Caki2 (cell line): Measurements from ENCODE around the gene INTS7. TPM values are rescaled to one million over a fixed set of nuclear protein-coding genes. Genes with fewer than 3 reads are reported as not detected.
"Not testable (repeated sequence)": the region's sequence is repeated elsewhere in the genome, so short reads cannot be mapped to it uniquely, and the experiment has no call there.

ENCODE experiments used
- DNase-seq: peaks from one replicate; pipeline ENCODE4 v3.0.0-alpha.2; 2015; ENCODE audit warnings: low read depth
- in situ Hi-C: cut with HindIII; loops from 2 replicates; pipeline ENCODE4 v1.10.0; 2016; ENCODE audit warnings: low sequenced_read_pairs, low pct_unique_long_range_greater_than_20kb, mixed read lengths
- total RNA-seq: library from RNA; depleted of rRNA; stranded (reverse); fragments of >200 nt; shearing (Covaris generic); gene quantifications from 2 replicates; pipeline ENCODE4 v1.2.3, GENCODE V29; 2014; ENCODE audit warnings: low replicate concordance

Gene INTS7
- total RNA-seq, 1 experiment from 2014 or later, result 24.4 TPM

DNA sequence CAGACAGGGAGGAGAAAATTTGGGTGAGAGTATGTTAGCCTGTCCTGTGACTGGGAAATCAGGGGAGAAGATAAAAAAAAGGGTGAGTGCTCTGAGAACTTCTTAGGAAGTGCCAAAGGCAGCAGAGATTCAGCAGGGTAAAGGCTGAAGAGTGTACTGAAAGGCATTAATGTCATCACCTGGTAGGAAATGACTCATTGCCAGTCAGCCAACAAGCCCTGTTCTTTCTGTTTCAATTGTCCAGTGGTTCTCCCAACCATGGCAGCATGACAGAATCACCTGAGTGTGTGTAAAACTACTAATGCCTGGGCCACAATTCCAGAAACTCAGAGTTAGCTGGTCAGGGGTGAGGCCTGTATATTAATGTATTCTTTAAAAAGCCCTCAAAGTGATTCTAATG lies 83.5 kb downstream of the INTS7 start:
- in situ Hi-C loops, result no loop called here
- peak; percentile 71 for DNase-seq

DNA sequence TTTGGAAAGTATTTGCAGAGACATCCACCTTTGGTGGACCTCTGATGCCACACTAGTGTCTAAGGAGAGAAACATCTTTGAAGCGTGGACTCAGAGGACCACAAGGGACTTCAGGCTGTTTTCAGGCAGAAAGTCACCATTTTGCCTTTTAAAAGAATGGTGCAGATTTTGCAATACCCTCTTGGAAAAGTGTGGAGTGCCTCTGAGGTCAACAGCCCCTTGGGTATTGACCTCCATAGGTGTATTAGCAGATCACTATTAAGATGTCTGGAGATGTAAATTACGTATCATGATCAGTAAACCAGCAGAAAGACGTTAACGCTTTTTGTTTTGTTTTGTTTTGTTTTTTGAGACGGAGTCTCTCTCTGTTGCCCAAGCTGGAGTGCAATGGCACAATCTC lies 87.0 kb downstream of the INTS7 start:
- in situ Hi-C loops, result no loop called here
- no peak for DNase-seq

DNA sequence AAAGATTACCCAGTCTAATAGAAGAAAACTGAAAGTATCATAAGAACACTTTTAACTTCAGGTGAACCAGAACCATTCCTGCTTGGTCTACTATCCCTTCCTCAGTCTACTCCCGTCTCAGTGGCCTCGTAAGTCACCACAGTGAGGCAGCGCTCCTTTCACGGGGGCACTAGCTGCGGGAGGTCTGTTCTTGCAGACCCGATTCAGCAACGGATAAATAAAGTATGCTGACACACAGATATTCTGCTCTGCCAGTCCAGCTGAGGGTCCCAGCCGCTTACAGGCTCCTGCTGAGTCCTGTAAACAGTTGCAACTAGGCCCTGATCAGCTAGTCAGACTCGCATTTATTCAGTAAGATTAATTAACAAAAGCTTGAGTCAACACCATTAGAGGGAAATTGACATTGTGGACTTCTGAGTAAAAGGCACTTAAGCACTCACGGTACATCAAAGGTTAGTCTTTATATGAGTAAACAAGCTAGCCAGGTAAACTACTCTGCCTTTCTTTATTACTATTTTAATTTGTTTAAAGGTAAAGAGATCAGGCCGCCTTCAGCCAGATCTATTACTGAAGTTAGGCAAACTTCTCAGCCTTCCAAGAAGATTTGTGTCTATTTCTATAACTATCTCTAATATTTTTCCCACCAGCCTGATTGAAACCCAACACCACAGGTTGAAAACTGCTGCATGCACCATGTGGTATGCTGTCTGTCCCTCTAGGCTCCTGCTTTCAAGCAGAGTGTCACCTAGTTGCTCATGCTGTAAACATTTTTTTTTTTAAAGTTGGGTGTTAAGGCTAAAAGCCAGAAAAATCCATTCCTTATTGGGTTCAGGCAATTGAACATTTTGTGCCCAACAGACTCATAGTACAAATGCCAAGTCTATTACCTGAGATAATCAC lies 87.7 kb downstream of the INTS7 start:
- in situ Hi-C loops, result no loop called here
- DNase-seq, result no peak

DNA sequence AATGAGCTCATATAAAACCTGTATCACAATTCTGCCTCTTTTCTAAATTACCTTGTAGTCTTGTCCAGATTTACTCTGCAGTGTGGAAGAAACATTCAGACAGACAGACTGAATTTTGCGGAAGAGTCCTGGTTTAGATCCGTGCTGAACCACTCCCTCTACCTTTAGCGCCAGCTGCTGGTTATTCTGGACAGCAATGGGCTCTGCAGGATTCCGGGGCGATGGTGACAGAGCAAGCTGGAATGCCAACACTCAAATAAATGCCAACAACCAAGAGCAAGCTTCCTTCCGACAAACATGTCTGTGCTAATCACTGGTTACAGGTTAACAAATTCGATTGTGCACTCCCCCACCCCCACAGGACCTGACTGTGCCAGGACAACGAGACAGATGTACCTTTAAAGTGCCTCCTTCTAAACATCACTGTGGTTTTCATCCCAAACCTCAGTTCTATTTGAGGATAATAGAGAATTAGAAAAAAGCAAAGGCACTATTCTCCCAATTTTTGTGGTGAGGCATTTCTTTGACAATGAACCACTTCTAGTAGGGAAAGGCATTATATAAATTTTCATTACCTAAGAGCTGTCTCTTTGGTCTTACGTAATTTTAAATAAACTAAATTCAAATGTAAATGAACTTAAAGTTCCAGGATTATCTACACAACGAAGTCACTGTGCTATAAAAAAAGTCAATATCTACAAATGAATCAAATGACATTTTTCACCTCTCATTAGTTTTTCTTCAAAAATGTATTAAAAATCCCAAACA lies 90.4 kb downstream of the INTS7 start:
- peak; percentile 83 for DNase-seq
- in situ Hi-C loops, result no loop called here

DNA sequence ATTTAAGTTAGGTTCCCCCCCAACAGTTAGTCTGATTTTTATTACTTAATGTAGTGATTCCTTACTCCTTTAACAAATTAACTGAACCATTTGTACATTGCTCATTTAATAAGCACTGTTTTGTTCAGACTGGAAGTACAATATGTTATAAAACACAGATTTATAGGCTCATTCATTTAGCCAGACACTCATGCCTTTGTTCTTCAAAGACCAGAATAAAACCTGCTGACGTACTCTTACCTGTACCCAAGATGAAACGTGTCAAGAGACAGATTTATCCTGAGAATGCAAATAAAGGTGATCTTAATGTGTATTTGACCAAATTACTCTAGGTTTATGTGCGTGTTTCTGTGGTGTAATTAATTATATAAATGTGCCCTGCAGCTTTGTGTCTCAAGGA lies 92.8 kb downstream of the INTS7 start:
- DNase-seq, result no peak
- in situ Hi-C loops, result no loop called here

DNA sequence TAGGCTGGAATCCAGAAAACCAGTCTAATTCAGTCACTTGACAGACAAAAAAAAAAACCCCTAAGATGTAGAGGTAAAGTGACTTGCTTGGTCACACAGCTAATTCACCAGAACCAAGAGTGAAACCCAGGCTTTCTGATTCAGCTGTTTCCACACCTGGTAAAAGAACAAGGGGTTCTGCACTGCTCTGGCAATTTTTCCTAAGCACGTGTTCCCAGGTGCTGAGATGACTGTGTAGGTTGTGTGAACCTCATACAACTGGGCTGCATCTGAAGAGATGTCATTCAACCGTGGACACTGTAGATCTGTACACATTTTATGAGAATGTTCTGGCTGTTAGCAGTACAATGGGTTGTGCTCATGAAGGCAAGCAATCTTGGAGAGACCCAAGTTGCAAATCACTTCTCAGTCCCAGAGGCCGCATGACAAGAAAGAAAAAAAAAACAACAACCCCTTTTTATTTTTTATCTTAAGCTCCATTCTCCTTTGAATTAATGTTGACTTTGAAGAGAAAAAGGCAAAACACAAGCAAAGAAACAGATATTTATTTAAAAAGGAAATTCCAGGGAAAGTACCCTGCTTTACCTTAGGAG lies 95.4 kb downstream of the INTS7 start:
- in situ Hi-C loops, result no loop called here
- DNase-seq, result no peak

DNA sequence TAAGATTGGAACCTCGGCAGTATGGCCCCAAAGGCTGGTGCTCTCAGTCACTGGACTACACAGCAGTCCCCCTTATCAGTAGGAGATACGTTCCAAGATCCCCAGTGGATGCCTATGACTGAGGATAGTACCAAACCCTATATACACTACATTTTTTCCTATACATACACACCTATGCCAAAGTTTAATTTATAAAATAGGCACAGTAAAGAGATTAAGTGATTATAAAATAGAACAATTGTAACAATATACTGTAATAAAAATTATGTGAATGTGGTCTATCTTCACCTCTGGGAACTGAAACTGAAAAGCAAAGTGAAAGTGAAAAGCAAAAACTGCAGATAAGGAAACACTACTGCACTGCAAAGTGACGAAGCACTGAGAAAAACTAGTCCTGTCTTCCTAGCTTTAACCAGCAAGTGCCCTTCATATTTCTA lies 96.8 kb downstream of the INTS7 start:
- DNase-seq, result no peak
- in situ Hi-C loops, result no loop called here

DNA sequence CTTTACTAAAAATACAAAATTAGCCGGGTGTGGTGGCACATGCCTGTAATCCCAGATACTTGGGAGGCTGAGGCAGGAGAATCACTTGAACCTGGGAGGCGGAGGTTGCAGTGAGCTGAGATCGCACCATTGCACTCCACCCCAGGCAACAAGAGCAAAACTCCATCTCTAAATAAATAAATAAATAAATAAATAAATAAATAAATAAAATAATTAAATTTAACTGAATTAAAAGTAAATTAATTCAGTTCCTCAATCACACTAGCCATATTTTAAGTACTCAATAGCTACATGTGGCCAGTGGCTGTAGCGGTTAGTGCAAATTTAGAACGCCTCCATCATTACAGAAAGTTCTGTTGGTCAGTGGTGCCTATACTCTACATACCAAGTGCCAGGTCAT lies 97.9 kb downstream of the INTS7 start:
- DNase-seq, in situ Hi-C loops: not testable (repeated sequence)

DNA sequence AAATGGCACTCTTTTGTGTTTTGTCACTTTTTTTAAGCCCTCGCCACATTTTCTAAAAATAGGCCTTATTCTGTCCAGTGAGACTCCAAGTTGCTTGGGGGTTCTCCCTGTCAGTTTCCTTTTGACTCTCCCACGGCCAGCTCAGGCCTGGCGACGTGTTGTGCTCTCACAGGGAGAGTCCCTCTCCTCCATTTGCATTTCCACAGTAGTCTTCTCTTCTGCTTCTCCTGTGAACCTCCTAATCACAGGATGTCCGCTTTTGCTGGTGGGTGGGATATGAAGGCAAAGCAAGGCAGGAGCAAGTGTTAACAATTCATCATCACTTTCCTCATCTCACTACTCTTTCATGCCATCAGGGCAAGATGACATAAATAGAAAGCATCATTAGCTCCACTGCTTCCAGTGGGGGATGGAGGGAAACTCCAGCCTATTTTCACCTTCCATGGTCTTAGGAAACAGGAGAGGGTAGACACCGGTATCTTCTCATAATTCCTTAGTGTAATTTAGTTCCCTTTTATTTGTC lies 99.8 kb downstream of the INTS7 start:
- no peak for DNase-seq
- in situ Hi-C loops, result no loop called here

DNA sequence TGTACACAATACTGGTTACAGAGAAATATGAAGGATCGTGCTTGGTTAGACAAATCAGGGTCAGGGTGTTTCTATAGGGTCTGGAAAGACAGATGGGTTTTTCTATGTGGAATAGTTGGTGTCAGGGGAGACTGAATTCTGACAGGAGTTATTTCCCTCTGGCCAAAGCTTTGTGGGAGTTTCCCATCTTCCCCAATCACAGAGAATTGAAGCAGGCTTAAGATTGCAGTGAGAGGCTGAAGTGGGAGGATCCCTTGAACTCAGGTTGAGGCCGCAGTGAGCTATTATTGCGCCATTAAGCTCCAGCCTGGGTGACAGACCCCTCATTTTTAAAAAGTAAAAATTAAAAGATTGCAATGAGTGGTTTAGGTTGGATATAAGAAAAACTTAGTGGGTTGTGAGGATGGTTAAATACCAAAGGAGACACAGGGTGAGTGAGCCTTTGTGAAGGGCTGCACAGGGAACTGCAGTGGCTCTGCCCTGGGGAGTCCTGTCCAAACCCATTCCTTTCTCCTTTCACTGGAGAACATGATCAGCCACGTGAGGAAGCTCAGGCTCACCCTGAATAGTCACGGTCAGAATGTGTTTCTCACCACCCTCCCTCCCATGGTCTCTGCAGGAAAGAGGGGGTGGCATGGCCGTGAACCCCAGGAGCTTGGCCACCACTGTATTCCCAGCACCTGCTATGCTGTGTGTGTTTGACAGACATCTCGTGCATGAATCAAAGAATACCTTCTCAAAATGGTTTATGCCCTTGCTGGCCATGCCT lies 101.2 kb downstream of the INTS7 start:
- DNase-seq, result no peak
- in situ Hi-C loops, result no loop called here

DNA sequence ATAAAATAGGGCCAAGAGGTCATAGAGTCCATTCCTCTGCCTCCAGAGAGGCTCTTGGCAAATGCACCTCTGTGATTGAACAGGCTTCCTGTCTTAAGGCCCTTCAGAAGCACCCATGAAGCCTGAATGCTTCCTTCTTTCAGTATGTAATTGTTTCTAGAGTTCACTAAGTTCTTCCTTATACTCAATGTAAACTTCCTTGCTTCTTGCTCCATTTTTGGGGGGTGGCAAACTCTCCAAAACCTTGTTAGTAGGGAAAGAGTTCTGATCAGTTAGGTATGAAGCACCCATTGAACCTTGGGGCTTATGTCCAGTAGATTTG lies 102.5 kb downstream of the INTS7 start:
- in situ Hi-C loops, result no loop called here
- no peak for DNase-seq

DNA sequence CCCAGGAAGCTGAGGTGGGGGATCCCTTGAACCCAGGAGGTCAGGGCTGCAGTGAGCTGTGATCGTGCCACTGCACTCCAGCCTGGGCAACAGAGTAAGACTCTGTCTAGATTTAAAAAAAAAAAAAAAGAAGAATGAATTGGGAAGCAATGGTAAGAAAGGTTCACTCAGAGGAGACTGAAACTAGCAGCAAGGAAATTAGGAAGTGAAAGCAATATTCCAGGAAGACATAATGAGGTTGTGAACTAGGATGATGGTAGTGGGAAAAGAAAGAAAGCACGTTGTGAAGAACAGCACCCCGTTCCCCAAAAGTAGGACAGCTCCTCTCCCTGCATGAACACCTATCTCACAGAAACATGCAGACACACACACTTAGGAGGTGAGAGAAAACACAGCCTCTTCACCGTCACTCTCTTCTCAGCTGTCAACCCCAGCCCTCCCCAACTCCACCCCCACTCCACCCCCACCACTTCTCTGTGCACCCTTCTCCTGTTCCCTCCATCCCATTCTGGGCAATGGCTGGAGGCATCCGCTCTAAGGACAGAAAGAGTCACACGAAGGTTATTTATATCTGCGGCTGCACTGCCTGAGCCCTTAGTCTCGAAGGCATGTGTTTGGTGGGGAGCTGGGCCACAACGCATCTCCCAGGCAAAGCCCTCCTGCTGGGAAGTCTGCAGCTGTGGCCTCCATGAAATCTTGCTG lies 103.0 kb downstream of the INTS7 start:
- in situ Hi-C loops, result no loop called here
- no peak for DNase-seq

DNA sequence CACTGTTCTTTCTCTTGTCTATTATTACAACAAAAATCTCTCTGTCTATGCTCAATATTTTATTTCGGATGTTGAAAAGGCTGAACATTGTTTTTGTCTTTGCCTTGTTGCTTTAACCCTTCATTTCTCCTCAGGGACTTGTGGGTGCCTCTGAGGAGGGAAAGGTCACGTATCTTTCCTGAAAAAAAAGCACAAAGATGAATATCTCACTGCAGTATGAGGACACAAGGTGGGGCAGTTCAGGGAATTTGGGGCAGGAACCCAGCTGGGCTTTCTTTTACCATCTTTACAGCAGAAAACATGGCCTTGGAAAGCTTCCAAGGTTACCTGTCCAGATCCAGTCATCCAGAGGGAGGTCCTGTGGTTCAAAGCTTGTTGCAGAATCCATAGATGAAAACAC lies 105.7 kb downstream of the INTS7 start:
- in situ Hi-C loops, result no loop called here
- DNase-seq, result no peak

DNA sequence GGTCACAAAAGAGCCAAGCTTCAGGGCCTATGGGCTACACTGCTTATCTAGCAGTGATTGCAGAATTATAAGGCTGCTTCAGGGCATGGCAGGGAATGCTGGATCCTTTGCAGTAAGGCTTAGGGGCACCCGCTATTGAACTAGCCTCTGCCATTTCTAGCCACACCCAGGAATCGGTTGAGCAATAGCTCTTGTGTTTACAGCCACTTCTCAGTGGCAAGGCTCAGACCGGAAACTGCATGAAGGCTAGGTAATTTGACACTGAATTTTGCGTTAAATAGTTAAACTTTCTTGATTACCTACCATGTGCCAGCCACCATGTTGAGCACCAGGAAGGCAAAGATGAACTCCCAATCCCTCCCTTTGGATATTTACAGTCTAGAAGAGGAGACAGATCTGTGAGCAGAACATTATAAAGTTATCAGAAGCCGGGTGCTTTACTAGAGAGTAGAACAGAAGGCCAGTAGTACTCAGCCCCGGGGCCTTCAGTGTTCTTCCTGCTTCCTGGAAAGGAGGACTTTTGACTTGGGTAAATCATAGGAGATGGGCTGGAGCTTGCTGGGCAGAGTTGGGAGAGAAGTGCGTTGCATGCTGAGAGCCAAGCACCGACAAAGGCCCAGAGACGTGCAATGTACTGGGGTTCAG lies 106.2 kb downstream of the INTS7 start:
- in situ Hi-C loops, result no loop called here
- DNase-seq, result no peak

DNA sequence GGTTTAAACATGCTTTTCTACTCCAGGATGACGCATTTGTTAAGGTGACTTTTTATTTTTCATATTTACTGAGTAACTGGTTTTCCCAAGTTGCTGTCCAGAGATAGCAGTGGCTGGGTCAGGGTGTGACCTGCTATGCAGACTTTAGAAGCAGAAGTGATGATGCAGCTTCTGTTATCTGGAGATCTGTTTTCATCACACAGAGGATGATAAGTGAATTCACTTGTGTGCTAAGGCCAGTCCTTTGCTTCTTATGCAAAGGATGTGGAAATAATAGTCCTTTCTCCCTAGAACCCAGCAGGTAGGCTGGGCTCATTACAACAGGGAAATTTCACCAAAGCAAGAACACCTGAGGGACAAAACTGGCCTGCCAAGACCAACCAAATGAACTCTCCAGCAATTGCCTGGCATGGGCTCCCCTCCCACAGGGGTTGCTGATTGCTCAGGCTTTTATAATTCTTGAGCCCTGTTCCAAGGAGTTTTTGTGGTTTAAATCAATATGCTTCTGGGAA lies 107.0 kb downstream of the INTS7 start:
- DNase-seq, result no peak
- in situ Hi-C loops, result no loop called here

DNA sequence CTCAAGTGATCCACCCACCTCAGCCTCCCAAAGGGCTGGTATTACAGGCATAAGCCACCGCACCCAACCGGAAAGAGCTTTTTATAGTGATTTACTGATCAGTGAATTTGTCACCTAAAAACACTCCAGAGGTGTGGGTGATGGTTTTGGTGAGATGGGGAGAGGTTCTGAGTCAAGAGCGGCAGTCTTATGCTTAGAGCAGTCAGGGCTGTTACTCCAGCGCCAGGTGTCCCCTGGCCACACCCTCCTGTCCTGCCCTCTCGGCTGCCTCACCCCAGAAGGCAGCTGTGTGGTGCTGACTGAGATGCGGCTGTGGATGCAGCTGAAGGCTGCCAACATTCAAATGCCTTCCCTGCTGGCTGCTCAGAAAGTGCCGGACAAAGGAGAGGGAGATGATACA lies 110.3 kb downstream of the INTS7 start:
- no peak for DNase-seq
- in situ Hi-C loops, result no loop called here

DNA sequence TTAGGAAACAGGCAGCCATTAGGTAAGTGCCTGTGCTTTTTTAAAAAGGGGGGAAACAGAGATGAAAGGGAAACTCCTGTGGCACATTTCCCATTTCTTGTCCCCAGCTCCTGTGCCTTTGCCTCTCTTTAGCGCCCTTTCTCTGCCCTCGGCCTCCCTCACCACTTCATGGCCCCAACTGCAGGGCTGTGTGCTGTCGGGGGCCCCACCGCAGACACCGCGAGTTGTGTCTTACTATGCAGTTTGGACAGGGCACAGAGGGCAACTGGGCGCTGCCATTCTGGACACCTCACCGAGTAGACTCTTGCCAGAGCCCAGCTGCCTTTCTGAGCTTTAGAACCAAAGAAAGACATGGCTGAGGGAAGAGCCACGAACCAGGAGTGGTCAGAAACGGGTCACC lies 111.1 kb downstream of the INTS7 start:
- in situ Hi-C loops, result no loop called here
- no peak for DNase-seq
